ENCODE data around the gene RPS16. TPM values are rescaled to one million over a fixed set of nuclear protein-coding genes. Genes with fewer than 3 reads are reported as not detected.

Gene RPS16
- total RNA-seq, 6 donors from 2014 or later = 634 to 2,303 (median 1,625) TPM

DNA sequence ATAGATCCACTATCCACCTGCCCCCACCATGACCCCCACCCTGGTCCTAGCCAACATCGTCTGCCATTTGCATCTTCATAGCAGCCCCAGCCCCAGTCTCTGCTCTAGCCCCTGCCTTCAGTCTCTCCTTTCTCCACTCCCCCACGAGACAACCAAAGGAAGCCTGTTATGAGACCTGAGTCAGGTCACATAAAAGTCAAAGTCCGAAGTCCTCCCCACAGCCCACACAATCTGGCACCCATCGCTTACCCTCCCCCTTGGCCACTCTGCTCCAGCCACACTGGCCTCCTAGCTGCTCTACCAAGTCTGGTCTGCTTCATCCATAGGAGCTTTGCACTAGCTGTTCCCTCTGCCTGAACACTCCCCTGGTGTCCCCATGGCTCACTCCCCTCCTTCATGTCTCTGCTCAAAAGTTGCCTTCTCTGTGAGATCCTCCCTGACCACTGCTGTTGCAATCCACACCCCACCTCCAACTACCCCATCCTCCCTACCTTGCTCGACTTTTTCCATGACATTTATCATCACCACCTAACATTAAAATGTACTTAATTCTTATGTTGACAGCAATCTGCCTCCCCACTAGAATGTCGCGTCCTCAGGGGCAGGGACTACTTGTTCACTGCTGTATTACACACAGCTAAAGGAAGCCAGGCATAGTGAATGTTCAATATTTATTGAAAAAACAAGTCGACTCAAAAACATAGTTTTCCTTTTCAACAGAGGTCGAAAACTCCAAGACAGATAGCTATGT is 24.5 kb downstream of the RPS16 start:
- DNase-seq (peak in 1 of 2 donors; percentile 71), ATAC-seq (ENCODE audit: low FRiP score in 2 of 2) (peak in 1 of 2 donors; percentile 0)
- TF ChIP-seq POLR2A (IDR thresholded peaks at IDR 0.05) (peak in 2 of 4 donors; percentile 70 to 78), EP300 (IDR thresholded peaks at IDR 0.05) (peak in 1 of 4 donors; percentile 21), POLR2AphosphoS5 (IDR thresholded peaks at IDR 0.05) (peak; percentile 78 to 98)
- TF ChIP-seq, protein P1, sequence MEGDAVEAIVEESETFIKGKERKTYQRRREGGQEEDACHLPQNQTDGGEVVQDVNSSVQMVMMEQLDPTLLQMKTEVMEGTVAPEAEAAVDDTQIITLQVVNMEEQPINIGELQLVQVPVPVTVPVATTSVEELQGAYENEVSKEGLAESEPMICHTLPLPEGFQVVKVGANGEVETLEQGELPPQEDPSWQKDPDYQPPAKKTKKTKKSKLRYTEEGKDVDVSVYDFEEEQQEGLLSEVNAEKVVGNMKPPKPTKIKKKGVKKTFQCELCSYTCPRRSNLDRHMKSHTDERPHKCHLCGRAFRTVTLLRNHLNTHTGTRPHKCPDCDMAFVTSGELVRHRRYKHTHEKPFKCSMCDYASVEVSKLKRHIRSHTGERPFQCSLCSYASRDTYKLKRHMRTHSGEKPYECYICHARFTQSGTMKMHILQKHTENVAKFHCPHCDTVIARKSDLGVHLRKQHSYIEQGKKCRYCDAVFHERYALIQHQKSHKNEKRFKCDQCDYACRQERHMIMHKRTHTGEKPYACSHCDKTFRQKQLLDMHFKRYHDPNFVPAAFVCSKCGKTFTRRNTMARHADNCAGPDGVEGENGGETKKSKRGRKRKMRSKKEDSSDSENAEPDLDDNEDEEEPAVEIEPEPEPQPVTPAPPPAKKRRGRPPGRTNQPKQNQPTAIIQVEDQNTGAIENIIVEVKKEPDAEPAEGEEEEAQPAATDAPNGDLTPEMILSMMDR (IDR thresholded peaks at IDR 0.05) = no peak
- peak overlapping the region; percentile 99 to 100 (median 100) for H3K27ac ChIP-seq
- H3K4me3 ChIP-seq = peak overlapping the region in 3 of 4 donors; percentile 72 to 81 (median 80)
- peaks cover 11 to 29% (median 15%) of the 10 kb centered on the region in 4 donors for H3K36me3 ChIP-seq
- WGBS, 2 donors = 16 to 17% methylated on average over 9 of the region's 9 CpGs
- H3K4me1 ChIP-seq = peaks cover 21 to 58% (median 39%) of the 10 kb centered on the region in 4 donors
- H3K27me3 ChIP-seq = no peaks in the 10 kb centered on the region
- H3K9me3 ChIP-seq = no peaks in the 10 kb centered on the region

DNA sequence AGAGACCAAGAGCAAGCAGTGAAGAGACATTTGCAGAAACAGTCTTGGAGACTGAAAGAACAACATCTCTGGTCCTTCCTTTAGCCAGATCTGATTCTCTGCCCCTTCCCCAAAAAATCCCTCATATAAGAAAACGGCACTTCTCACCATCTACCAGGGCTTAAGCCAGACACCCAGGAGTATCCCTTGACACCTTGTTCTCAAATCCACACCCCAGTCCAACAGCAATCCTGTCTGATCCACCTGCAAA is 25.0 kb downstream of the RPS16 start:
- ATAC-seq (ENCODE audit: low FRiP score in 2 of 2) (no peak), DNase-seq (no peak)
- peaks cover 11 to 24% (median 15%) of the 10 kb centered on the region in 4 donors for H3K36me3 ChIP-seq
- TF ChIP-seq EP300 (IDR thresholded peaks at IDR 0.05) = no peak
- TF ChIP-seq POLR2A (IDR thresholded peaks at IDR 0.05) = peak in 1 of 4 donors; percentile 2
- TF ChIP-seq POLR2AphosphoS5 (IDR thresholded peaks at IDR 0.05) = no peak
- TF ChIP-seq, protein P1 (IDR thresholded peaks at IDR 0.05) = no peak
- H3K27me3 ChIP-seq = no peaks in the 10 kb centered on the region
- 71 to 72% methylated on average over 1 of the region's 1 CpG for WGBS, 2 donors
- peak overlapping the region; percentile 99 to 100 (median 100) for H3K27ac ChIP-seq
- peak overlapping the region in 3 of 4 donors; percentile 72 to 81 (median 80) for H3K4me3 ChIP-seq
- no peaks in the 10 kb centered on the region for H3K9me3 ChIP-seq
- peaks cover 23 to 58% (median 43%) of the 10 kb centered on the region in 4 donors for H3K4me1 ChIP-seq

DNA sequence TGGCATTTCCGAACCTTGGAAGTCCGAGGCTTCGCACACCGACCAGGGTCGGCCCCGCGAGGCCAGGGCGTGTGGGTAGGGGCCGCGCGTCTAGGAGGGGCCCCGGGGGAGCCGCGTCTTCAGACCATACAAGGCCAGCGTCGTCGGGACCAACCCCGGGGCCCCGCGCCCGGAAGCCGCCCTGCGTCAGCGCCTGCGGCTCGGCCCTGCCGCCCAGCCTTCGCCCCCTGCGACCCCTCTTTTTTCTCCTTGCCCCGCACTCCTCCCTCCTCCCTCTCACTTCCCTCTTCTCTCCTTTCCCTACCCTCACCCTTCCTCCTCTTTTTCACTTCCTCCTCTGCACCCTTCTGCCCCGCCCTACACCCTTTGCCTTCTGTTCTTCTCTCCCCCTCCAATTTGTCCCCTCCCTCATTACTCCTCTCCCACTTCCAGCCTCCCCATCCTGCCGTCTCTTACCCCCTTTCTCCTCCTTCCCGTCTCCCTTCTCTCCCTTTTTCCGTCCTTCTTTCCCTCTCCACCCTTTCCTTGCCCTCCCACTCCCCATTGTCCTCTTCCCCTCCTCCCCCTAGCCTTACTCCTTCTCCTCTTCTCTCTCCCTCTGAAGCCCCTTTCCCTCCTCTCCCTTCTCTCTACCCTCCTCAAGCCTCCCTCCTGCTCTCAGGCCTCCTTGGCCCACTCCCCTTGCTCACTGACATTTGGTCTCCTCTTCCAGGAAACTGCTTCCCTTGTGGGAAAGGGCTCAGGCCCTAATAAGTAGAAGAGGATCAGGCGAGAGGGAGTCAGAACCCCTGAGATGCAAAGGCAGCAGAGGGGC is 25.5 kb downstream of the RPS16 start:
- Histone ChIP-seq H3K4me1 (peaks cover 26 to 58% (median 44%) of the 10 kb centered on the region in 4 donors), H3K27me3 (no peaks in the 10 kb centered on the region), H3K27ac (peak overlapping the region; percentile 99 to 100 (median 100)), H3K4me3 (peak overlapping the region; percentile 72 to 92 (median 80)), H3K9me3 (no peaks in the 10 kb centered on the region), H3K36me3 (peaks cover 11 to 23% (median 15%) of the 10 kb centered on the region in 4 donors)
- peak; percentile 85 to 97 for DNase-seq
- peak; percentile 12 to 37 for ATAC-seq (ENCODE audit: low FRiP score in 2 of 2)
- TF ChIP-seq EP300 (IDR thresholded peaks at IDR 0.05) = peak in 2 of 4 donors; percentile 13 to 64
- TF ChIP-seq, protein P1 (IDR thresholded peaks at IDR 0.05) = peak in 2 of 6 experiments; percentile 7 to 13
- TF ChIP-seq POLR2A (IDR thresholded peaks at IDR 0.05) = peak; percentile 66 to 82 (median 70)
- TF ChIP-seq POLR2AphosphoS5 (IDR thresholded peaks at IDR 0.05) = peak; percentile 62 to 86
- WGBS, 2 donors = 2 to 3% methylated on average over 21 to 29 of the region's 35 CpGs

DNA sequence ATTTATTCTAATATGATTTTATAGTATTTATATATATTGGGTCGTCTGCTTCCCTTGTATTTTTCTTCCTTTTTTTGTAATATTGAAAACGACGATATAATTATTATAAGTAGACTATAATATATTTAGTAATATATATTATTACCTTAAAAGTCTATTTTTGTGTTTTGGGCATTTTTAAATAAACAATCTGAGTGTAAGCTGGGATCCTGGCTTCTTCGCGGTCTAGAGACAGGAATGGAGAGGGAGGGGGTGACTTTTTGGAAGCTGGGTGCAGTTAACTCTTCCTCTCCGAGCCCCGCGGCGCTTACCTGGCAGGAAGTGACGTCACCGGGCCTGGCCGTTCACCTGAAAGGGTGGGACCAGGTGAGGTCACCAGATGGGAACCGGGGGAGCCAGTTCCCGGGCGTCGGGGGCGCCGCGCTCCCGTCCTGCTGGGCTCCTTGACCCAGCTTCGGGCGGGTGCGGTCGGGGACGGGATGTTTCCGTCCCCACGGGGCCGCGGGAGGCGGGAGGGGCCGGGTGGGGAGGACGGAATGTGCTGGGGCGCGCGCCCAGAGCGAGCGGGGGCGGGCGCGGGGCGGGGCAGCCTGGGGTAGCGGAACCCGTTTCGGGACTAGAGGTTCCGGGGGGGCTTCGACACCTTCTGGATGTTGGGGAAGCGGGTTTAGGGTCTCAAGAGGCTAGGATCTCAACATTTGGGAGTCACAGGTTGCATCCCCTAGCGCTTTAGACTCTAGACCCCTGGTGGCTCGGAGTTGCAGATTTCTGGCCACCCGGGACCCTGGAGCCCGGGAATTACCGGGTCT is 26.3 kb downstream of the RPS16 start:
- DNase-seq (peak; percentile 96 to 99), ATAC-seq (ENCODE audit: low FRiP score in 2 of 2) (peak; percentile 40 to 52)
- WGBS, 2 donors = 0 to 1% methylated on average over 13 to 40 of the region's 52 CpGs
- no peaks in the 10 kb centered on the region for H3K9me3 ChIP-seq
- peak overlapping the region; percentile 72 to 92 (median 80) for H3K4me3 ChIP-seq
- peak overlapping the region; percentile 99 to 100 (median 100) for H3K27ac ChIP-seq
- TF ChIP-seq POLR2AphosphoS5 (IDR thresholded peaks at IDR 0.05) (peak; percentile 97 to 99), EP300 (IDR thresholded peaks at IDR 0.05) (peak in 3 of 4 donors; percentile 72 to 98 (median 97)), POLR2A (IDR thresholded peaks at IDR 0.05) (peak in 3 of 4 donors; percentile 7 to 90 (median 50))
- TF ChIP-seq, protein P1 (IDR thresholded peaks at IDR 0.05) = peak in 1 of 6 experiments; percentile 30
- H3K4me1 ChIP-seq = peaks cover 32 to 58% (median 45%) of the 10 kb centered on the region in 4 donors
- H3K27me3 ChIP-seq = no peaks in the 10 kb centered on the region
- peaks cover 11 to 23% (median 15%) of the 10 kb centered on the region in 4 donors for H3K36me3 ChIP-seq
